ENCODE results near the gene ZNF318. TPM values are rescaled to one million over a fixed set of nuclear protein-coding genes. Genes with fewer than 3 reads are reported as not detected.
A peak's percentile ranks its signal among the peaks of the same experiment; 100 is the strongest.
"Not testable (repeated sequence)": the region's sequence is repeated elsewhere in the genome, so short reads cannot be mapped to it uniquely, and the experiment has no call there.

The ZNF318 gene
- total and polyA plus RNA-seq, 12 donors = 5.9 to 19.3 (median 13.2) TPM

- intact Hi-C loops (cut with DNase I) = no loop called here
- TF ChIP-seq CTCF (IDR thresholded peaks at IDR 0.05) (no peak), POLR2A (IDR thresholded peaks at IDR 0.05) (no peak)
- no peak for DNase-seq
- Histone ChIP-seq H3K27me3 (no peaks in the 10 kb centered on the region), H3K9me3 (replicated peaks in 1 of 3) (no peaks in the 10 kb centered on the region), H3K4me1 (replicated peaks in 1 of 2) (no peaks in the 10 kb centered on the region), H3K36me3 (replicated peaks in 1 of 2) (no peaks in the 10 kb centered on the region), H3K4me3 (no peak overlapping the region), H3K27ac (no peak overlapping the region)
- 54 to 69% (median 64%) methylated on average over 13 of the region's 13 CpGs for WGBS, 4 donors
Measured at GRCh38 chr6:43391440-43392031, 22.1 kb upstream of the ZNF318 start.

- H3K4me1 ChIP-seq (replicated peaks in 1 of 2); H3K9me3 ChIP-seq (replicated peaks in 1 of 3); intact Hi-C loops (cut with DNase I); DNase-seq; H3K4me3 ChIP-seq; H3K27ac ChIP-seq; H3K36me3 ChIP-seq (replicated peaks in 1 of 2); H3K27me3 ChIP-seq: not testable (repeated sequence)
- 73 to 83% (median 77%) methylated on average over 10 of the region's 10 CpGs for WGBS, 4 donors
Measured at GRCh38 chr6:43390753-43391439, 21.4 kb upstream of the ZNF318 start.

- intact Hi-C loops (cut with DNase I) = loop anchor here (5.0 to 10.0 kb wide), 2 partner anchors 115 to 117 kb away; no protein-coding TSS in a partner anchor
Measured at GRCh38 chr6:43389730-43390295, 20.4 kb upstream of the ZNF318 start.

GRCh38 chr6:43386492-43386891 lies 17.0 kb upstream of the ZNF318 start:
- intact Hi-C loops (cut with DNase I) = loop anchor here (5.0 to 10.0 kb wide), 2 partner anchors 118 to 121 kb away; no protein-coding TSS in a partner anchor
- DNase-seq = no peak
- H3K27me3 ChIP-seq = no peaks in the 10 kb centered on the region
- H3K27ac ChIP-seq = no peak overlapping the region
- no peaks in the 10 kb centered on the region for H3K36me3 ChIP-seq (replicated peaks in 1 of 2)
- H3K9me3 ChIP-seq (replicated peaks in 1 of 3) = no peaks in the 10 kb centered on the region
- peak in 3 of 6 experiments; percentile 43 to 67 (median 55) for TF ChIP-seq CTCF (IDR thresholded peaks at IDR 0.05)
- TF ChIP-seq POLR2A (IDR thresholded peaks at IDR 0.05) = no peak
- WGBS, 4 donors = 27 to 71% (median 65%) methylated on average over 1 of the region's 1 CpG
- no peaks in the 10 kb centered on the region for H3K4me1 ChIP-seq (replicated peaks in 1 of 2)
- no peak overlapping the region for H3K4me3 ChIP-seq

More at GRCh38 chr6:43389730-43390295, 20.4 kb upstream of the ZNF318 start:
- Histone ChIP-seq H3K9me3 (replicated peaks in 1 of 3) (no peaks in the 10 kb centered on the region), H3K27ac (no peak overlapping the region), H3K4me1 (replicated peaks in 1 of 2) (no peaks in the 10 kb centered on the region), H3K4me3 (no peak overlapping the region), H3K36me3 (replicated peaks in 1 of 2) (no peaks in the 10 kb centered on the region), H3K27me3 (no peaks in the 10 kb centered on the region)
- TF ChIP-seq CTCF (IDR thresholded peaks at IDR 0.05) (no peak), POLR2A (IDR thresholded peaks at IDR 0.05) (no peak)
- WGBS, 4 donors = 86 to 92% (median 89%) methylated on average over 6 of the region's 6 CpGs
- no peak for DNase-seq

Data from adrenal gland (tissue), 12 donors.